Thyroid gland (tissue), 4 donors: ENCODE results near the gene BRMS1L.

ENCODE experiments used
- POLR2A ChIP-seq, 2 donors: fragments of 450-650 bp; IDR thresholded peaks; one replicate each; pipeline ENCODE4 v1.6.1; 2017; ENCODE audit warnings: antibody characterized with exemption in 2 of 2, mild to moderate bottlenecking in 2 of 2, moderate library complexity in 1 of 2
- TF ChIP-seq, protein P1 (sequence below), 6 experiments: fragments of 200-600 bp in 3 of 6; fragments of 450-650 bp in 3 of 6; sonication (generic) in 3 of 6; IDR thresholded peaks; one replicate each; pipeline ENCODE4 v1.5.1; 2016 to 2019; ENCODE audit warnings: antibody characterized with exemption in 6 of 6, mild to moderate bottlenecking in 2 of 6, inconsistent platforms in 1 of 6, moderate library complexity in 1 of 6

DNA sequence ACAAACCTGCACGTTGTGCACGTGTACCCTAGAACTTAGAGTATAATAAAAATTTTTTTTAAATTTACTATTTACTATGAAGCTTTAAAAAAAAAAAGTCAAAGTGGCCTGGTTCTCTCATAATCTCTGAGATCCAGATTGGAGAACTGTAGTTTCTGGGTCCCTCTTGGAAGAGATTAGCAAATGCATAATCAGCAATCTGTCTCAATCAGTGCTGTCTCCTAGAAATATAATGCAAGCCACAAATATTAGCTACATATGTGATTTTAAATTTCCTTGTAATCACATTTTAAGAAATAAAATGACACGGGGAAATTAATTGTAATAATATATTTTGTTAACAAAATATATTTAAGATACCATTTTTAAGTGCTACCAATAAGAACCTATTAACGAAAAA is 49.3 kb upstream of the BRMS1L start:
- TF ChIP-seq, protein P1, sequence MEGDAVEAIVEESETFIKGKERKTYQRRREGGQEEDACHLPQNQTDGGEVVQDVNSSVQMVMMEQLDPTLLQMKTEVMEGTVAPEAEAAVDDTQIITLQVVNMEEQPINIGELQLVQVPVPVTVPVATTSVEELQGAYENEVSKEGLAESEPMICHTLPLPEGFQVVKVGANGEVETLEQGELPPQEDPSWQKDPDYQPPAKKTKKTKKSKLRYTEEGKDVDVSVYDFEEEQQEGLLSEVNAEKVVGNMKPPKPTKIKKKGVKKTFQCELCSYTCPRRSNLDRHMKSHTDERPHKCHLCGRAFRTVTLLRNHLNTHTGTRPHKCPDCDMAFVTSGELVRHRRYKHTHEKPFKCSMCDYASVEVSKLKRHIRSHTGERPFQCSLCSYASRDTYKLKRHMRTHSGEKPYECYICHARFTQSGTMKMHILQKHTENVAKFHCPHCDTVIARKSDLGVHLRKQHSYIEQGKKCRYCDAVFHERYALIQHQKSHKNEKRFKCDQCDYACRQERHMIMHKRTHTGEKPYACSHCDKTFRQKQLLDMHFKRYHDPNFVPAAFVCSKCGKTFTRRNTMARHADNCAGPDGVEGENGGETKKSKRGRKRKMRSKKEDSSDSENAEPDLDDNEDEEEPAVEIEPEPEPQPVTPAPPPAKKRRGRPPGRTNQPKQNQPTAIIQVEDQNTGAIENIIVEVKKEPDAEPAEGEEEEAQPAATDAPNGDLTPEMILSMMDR (IDR thresholded peaks at IDR 0.05), result no peak
- no peak for TF ChIP-seq POLR2A (IDR thresholded peaks at IDR 0.05)
